HG03025 (cell line): ENCODE measurements around the gene LFNG.

Experiments
- ATAC-seq: cut with Tn5 transposase; IDR thresholded peaks from one replicate; pipeline ENCODE4 v1.9.1; 2021; ENCODE audit warnings: mild to moderate bottlenecking, moderate library complexity; ENCODE audit not compliant: unreplicated experiment, low FRiP score

LFNG gene

DNA sequence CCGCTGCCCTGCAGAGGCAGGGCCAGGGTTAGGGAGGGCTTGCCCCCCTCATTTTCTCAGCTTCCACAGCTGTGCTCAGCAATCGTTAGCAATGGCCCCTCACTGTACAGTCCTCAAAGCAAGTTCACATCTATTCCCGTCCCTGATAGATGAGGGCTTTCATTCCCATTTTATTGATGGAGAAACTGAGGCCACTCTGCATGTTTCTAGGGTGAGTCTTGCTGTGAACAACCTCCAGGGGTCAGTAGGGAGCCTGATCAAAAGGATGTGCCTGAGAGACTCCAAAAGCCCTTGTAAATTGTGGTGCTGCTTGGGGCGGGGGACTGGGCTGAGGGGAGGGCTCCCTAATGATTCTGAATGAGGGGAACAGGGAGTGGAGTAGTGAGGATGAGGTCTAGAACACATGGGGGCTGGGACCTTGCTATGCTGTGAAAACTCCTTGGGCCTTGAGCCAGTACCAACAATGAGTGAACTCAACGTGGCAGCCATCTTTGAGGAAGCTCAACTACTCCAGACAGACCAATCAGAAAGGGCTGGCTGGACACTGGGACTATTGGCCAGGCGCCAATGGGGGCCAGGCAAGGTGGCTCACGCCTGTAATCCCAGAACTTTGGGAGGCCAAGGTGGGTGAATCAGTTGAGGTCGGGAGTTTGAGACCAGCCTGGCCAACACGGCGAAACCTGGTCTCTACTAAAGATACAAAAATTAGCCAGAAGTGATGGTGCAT, 36.7 kb upstream of the LFNG start:
- ATAC-seq, result no peak

DNA sequence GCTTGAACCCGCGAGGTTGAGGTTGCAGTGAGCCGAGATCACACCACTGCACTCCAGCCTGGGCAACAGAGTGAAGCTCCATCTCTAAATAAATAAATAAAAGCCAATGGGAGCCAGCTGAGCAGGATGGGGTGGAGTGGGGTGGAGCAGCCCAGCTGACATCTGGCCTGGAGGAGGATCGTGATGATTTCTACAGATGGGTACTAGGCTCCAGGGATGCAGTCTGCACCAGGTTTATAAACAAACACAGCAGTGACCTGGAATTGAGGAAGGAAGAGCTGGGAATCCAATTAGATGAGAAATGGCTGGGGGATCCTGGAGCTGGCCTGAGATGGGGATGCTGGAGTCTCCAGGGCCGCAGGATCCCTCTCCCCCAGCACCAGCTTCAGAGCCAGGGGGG, 36.1 kb upstream of the LFNG start:
- ATAC-seq, result no peak

DNA sequence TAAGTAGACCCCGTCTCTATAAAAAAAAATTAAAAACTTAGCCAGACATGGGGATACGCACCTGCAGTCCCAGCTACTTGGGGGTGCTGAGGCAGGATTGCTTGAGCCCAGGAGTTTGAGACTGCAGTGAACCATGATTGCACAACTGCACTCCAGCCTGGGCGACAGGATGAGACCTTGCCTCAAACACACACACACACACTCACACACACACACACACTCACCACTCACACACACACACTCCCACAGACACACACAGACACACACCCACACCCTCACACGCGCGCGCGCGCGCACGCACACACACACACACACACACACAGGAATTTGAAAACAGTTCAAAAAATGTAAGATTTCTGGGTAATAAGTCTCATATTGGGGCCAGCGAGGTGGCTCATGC, 34.7 kb upstream of the LFNG start:
- no peak for ATAC-seq

DNA sequence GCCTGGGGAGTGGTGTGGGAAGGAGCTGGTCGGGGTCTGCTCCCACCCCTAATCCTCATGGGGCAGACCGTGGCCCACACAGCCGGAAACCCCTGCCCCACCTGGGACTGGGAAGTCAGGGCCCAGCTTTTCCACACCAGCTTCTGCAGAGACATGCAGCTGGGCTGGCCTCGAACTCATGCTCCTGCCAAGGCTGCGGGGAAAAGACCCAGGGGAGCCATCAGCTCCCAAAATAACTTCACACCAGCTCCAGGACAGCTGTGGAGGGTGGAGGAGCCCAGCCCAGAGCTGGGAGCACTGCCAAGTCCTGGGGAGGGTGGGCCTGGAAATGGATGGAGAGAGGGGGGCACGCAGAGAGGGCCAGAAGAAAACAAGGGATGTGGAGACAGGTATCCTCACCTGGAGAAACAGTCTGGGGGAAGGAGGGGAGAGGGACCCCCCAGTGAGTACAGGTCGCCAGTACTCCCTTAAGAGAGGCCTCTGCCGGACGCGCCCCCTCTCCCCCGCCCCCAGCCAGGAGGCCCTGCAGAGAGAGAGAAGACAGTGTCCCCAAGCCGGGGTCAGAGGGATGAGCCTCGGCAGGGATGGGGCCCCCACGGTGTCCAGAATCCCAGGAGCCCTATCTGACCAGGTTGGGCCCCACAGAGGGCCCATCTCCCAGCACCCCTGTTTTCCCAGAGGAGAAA, 31.8 kb upstream of the LFNG start:
- no peak for ATAC-seq

DNA sequence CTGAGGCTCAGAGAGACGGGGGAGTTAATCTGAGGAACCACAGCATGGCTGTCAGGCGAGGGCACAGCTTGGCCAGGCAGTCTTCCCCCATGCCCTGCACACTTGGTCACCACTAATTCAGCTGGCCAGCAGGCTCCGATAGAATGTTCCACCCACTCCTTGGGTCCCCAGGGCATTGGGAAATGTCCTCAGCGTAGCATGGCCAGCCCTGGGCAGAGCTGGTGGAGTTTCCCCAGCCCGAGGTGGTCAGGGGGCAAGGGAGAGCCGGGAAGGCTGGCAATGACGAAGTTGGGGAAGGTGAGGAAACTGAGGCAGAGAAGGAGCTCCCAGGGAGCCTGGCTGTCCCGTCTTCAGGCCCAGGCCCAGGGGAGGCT, 31.3 kb upstream of the LFNG start:
- no peak for ATAC-seq

DNA sequence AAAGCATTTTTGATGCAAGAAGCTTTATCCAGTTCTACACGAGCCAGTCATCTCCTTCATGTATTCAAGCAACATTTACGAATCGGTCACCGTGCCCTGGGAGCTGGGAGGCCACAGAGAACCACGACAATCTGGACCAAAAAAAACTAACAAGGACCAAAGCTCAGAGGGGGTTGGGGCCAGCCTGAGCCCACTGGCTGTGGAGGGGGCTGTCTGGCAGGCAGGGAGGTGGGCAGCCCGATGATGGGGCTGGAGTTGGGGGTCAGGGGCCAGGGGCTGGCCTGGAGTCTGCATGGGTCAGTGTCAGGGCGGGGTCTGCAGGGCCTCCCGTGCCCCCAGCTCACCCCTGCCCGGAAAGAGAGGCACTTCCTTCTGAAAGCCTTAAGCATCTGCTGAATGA, 30.9 kb upstream of the LFNG start:
- ATAC-seq, result no peak

DNA sequence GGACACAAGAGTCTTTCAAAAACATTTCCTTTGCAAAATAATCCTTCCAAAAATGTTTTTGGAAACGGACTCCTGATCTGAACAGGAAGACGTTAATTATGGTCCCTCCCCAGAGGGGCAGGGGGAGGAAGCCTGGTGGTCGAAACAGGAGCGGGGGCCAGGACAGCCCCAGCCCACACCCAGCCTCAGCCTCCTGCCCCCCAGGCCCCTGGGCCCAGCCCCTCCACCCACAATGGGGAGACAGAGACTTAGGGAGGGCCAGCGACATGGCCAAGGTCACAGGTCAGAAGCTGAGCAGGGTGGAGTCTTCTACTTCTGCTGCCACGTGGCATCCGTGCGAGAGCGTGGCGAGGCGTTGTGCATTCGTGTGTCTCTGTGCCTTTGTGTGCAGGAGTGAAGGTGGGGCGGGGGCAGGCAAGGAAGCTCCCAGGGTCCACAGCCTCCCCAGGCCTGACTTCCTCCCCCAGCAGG, 29.4 kb upstream of the LFNG start:
- ATAC-seq, result no peak

DNA sequence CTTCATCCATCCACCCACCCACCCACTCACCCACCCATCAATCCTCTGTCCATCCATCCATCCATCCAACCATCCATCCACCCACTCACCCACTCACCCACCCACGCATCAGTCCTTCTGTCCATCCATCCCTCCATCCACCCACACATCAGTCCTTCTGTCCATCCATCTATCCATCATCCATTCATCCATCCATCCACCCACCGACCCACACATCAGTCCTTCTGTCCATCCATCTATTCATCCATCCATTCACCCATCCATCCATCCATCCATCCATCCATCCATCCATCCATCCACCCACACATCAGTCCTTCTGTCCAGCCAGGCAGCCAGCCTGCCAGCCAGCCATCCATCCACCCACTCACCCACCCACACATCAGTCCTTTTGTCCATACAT, 27.5 kb upstream of the LFNG start:
- ATAC-seq, result no peak

DNA sequence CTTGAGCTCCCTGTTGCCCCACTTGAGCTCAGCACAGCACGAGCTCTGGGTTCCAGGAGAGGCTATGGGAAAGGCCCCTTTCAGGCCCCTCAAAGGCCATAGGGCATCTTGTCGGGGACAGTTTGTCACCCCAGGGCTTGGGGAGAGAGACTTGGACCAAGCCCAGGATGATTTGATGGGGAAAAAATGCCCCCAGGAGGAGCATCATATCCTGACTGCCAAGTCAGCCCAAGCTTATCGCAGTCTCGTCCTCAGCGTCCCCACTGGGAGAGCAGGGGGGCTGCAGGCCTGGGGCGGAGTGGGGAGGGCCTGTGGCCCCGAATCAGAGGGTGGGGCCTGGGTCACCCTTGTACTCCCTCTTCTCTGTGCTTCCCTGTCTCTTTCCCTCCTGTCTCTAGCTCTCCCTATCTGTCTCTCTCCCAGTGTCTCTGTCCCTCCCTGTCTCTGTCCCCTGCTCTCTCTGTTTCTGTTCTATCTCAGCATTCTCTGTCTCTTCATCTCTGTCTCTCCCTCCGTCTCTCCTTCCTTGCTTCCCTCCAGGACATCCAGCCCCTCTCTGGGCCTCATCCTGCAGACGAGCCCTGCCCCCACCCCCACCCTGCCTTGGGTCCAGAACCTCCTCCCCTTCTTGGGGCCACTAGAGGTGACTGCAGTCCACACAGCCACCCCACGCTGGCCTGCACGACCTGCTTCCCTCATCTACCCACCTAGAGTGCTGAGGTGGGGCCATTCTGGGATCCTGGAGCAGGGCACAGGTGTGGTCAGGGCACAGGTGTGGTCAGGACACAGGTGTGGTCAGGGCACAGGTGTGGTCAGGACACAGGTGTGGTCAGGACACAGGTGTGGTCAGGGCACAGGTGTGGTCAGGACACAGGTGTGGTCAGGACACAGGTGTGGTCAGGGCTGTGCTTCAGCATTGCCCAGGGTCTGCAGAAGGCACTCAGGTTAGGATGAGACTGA, 26.1 kb upstream of the LFNG start:
- ATAC-seq, result no peak

DNA sequence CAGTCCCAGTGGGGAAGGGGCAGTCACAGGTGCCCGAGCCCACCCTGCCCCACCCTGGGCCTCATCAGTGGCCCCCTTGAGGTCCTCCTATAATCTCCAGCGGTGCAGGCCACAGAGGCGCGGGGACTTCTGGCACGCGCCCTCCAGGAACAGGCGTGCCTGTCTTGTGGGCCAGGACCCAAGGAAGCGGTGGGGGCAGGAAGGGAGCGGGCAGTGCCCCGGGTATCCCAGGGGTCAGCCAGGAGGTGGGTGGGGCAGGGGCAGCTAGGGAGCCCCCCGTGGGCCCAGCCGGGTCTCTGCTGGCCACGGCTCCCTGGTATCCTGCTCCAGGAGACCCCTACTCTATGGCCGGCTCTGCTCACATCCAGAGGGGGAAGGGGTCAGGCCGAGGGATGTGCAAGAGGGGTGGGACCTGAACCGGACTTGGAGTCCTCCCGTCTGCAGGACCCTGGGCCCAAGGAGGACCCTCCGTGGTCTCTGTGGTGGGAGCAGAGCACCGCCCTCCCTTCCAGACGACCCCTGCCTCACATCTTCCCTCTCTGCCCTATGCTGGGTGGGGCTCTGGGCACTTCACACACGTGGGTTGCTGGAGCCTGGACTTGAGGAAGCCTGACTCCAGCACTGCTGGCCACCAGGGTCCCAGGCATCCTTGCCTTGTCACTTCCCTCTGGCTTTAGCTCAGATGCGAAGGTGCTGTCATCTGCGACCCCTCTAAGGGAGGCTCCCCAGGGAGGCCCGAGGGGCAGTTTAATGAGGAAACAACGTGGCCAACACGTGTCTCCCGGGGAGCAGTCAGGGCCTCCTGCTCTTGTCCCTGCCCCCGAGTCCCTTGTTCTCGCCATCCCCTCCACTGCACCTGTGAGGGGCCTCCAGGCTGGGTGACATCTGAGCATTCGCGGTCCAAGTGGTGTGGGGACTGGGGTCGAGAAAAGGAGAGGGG, 25.1 kb upstream of the LFNG start:
- no peak for ATAC-seq

DNA sequence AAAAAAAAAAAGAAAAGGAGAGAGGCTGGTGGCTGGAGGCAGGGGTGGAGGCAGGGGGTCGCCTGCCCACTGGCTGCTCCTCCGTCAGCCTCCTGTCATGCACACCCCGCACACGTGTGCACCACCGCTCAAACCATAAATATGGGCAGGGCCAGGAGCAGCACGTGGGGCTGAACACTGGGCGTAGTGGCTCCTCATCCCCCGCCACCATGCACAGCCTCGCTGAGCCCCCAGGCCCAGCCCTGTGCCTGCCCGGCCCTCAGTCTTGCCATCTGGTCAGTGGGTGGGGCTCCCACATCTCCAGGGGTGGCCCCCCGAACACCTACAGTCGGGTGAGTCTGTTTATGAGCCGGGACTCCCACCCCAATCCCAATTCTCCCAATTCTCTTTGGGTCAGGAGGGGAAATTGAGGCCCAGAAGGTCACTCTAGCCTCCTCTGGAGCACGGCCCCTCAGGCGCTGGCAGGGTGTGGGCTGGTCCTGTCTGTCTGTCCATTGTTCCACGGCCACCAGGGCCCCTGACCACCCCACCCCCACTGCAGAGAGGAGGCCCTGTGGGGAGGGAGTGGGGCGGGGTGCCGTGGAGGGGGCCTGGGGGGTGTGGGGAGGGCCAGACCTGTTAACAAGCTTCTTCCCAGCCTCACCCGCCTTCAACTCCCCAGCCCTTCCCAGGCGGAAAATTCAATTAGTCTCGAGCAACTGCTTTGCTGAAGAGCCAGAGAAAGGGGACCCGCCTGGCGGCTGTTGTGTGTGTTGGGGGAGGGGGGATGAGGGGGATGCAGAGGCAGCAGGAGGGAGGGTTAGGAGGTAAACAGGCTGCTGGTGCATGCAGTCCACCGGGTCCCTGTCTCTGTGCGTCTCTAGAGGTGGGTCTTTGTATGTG, 23.9 kb upstream of the LFNG start:
- no peak for ATAC-seq

DNA sequence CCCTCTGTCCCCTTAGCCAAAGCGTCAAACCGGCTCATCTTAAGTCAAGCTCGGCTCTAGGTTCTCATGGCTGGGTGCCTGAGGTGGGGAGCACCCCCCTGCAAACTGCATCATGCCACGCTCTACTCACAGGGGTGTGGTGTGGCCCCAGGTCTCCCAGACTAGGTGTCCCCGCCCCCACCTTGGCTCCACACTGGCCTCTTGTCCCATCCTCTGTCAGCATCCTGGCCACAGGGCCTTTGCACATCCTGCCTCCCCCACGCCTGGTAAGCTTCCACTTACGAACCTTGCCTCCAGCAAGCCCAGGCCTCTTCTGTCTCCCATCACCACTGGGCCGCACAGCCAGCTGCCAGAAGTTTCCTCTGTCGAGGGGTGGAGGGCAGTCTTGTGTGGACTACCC, 23.2 kb upstream of the LFNG start:
- no peak for ATAC-seq

DNA sequence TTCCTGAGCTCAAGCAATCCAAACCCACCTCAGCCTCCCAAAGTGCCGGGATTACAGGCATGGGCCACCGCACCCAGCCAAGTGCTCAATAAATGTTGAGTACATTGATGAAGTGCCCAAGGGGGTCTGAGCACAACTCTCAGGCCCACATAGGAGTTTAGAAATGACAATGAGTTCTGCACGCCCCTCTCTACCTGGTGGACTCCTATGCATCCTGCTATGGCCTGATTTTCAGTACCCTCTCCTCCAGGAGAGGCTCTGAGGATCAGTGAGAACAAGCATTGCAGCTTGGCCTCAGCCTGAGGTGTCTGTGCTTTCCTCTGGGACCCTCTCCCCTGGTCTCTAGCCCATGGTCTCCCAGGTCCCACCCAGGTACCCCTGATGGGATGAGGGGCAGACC, 22.5 kb upstream of the LFNG start:
- no peak for ATAC-seq

DNA sequence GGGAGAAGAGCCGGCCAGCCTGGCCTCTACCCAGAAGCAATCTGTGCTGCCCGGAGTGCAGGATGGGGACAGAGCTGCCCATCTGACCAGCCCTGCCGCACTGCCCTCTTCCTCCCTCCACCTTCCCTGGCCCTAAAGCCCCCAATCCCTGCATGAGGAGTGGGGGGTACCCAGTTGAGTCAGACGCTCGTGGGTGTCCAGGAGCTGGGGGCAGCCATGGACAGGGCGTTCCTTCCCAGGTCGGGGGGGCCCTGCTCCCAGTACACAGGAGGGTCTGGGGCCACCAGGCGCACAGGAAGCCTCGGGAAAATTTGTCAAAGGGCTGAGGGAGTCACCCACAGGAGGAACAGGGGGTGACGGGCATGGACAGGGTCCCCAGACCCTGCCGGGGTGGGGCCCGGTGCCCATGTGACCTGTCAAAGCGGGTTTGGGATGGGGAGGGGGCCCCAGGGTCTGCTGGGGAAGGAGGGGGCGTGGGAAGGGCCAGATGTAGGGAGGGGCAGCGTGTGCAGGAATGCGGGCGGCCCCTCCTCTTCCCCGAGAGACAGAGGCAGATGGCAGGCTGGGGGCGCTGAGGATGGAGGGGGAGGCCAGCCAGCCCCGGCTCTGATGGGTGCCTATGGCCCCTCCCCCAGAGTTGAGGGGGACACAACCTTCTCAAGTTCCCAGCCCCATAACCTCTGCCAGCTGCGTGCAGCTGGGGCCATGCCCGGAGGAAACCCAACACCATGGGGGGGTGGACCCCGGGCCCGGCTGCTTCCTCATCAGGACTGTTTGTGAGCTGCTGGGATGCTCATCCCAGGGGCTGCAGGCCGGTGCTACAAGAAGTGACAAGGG, 21.9 kb upstream of the LFNG start:
- ATAC-seq, result no peak

DNA sequence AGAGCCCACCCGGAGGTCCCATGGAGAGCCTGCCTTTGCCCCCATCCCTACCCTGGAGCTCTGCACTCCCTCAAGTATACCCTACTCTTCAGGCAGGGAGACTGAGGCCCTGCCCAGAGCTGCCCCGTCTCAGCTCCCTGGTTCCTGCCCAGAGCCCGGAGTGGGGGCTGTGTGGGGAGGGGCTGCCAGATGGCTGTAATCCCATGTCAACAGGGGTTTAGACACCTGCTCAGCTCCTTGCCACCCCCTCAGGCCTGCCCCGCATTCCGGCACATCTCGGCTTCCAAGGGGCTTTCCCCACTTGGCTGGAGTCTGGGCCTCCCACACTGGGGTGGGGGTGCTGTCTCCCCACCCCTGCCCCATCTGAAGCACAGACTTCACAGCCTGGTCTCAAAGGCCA, 20.9 kb upstream of the LFNG start:
- ATAC-seq, result no peak

DNA sequence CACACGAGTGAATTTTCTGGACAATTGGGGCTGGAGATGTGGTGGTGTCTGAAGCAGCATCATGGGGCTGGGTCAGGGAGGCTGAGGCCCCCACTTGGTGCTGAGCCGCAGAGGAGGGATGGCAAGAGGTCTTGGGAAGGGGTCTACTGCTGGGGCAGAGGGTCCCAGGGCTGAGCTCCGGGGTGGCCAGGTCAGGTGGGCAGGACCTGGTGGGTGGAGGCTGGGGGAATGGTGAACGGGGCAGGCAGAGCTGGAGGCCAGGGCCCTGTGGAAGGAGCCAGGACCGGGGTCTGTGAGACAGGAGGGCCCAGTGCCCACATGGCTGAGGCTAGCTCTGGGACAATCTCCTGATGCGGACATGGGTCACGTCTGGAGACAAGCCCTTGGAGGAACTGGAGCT, 20.4 kb upstream of the LFNG start:
- no peak for ATAC-seq

DNA sequence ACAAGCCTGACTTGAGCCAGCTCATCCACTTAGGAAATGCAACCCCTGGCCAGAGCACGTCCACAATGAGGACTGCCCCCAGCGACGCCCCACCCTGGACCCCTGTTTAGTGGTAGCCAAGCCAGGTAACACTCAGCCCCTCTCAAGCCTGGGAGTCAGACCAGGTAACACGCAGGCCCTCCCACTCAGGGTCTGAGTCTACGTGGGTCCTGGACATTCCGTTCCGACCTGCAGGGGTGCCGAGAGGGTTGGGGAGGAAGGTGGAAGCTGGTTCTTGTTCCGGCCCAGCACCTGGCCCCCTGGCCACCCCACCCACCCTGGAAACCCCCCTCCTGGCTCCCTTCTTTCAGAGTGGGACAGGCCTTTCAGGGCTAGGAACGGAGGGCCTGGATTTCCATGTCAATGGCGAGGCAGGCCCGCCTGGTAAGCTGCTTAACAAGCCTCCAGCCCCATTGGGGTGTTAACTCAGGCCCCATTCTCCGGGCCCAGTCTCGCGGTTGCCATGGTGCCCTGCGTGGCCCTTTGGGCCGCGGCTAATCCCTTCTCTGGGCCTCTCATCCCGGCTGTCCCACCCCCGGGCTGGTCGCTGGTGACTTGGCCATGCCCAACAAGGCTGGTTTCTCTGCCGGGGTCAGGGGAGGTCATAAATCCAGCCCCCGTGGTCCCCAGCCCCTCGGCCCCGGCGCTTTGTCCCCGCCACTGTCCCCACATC, 19.7 kb upstream of the LFNG start:
- no peak for ATAC-seq

DNA sequence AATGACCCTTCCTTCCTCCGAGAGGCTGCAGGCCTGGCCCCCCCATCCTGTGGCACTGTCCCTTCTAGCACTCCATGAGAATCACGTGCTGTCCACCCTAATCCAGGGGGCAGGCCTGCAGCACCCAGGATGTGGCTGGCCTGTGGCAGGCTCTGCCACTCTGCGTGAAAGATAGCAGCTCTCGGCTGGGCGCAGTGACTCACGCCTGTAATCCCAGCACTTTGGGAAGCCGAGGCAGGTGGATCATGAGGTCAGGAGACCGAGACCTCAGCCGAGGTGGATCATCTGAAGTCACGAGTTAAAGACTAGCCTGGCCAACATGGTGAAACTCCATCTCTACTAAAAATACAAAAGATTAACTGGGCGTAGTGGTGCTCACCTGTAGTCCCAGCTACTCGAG, 18.9 kb upstream of the LFNG start:
- no peak for ATAC-seq
